Erythroblast (primary cell): Measurements from ENCODE around the gene PCBP3.

Experiments
- GATA1 ChIP-seq: IDR thresholded peaks from 2 replicates; pipeline ENCODE4 v1.6.1; 2011; ENCODE audit warnings: low read depth, mild to moderate bottlenecking, control low read depth, low read length, moderate library complexity
- POLR2A ChIP-seq: IDR thresholded peaks from 2 replicates; pipeline ENCODE4 v1.6.1; 2011; ENCODE audit warnings: mild to moderate bottlenecking, low read length

GRCh38 chr21:45727390-45727789, 83.9 kb downstream of the PCBP3 start:
- TF ChIP-seq POLR2A (no peak), GATA1 (no peak)
